Activated CD8-positive, alpha-beta memory T cell treated with anti-CD3 and anti-CD28 coated beads, Interleukin-2, amount 50 U/mL, for 1 hour (primary cell): ENCODE measurements around the gene ATP5PO.

Source experiments
- DNase-seq: peaks from one replicate; pipeline ENCODE4 v3.0.0-alpha.2; 2020; ENCODE audit errors: extremely low read depth

ATP5PO gene

GRCh38 chr21:33898586-33898985 lies 17.0 kb downstream of the ATP5PO start:
- DNase-seq: no peak

- no peak for DNase-seq
Measured at GRCh38 chr21:33897739-33898138, 17.9 kb downstream of the ATP5PO start.

GRCh38 chr21:33897098-33897497 lies 18.5 kb downstream of the ATP5PO start:
- no peak for DNase-seq

- DNase-seq: no peak
Measured at GRCh38 chr21:33896691-33897090, 18.9 kb downstream of the ATP5PO start.

- DNase-seq: no peak
Measured at GRCh38 chr21:33895356-33895755, 20.2 kb downstream of the ATP5PO start.

GRCh38 chr21:33894736-33895288 lies 20.8 kb downstream of the ATP5PO start:
- peak; percentile 20 for DNase-seq

GRCh38 chr21:33893917-33894316 lies 21.7 kb downstream of the ATP5PO start:
- DNase-seq: no peak

DNA sequence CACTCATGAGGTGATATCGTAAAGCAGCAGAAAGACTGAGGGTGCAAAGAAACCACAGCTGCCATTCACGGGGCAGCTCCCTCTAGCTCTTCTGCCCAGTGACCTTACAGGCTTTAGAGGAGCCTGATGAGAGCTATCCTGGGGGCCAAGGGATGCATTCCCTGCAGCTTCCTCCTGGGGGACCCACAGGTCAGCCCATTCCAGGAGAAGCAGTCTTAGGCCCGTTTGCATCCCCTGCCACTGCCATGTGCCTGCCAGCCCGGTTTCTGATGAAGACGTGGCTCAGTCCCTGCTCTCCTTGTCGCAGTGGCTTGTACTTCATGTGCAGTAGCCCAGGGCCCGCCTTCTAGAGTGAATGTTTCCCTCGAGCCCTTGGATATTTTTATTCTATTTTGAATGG lies 22.8 kb downstream of the ATP5PO start:
- DNase-seq: no peak

GRCh38 chr21:33890187-33890586 lies 25.4 kb downstream of the ATP5PO start:
- DNase-seq: no peak

- DNase-seq: no peak
Measured at GRCh38 chr21:33886321-33886720, 29.3 kb downstream of the ATP5PO start.

- no peak for DNase-seq
Measured at GRCh38 chr21:33885172-33885514, 30.5 kb downstream of the ATP5PO start.

GRCh38 chr21:33884376-33885171 lies 31.0 kb downstream of the ATP5PO start:
- DNase-seq: no peak

DNA sequence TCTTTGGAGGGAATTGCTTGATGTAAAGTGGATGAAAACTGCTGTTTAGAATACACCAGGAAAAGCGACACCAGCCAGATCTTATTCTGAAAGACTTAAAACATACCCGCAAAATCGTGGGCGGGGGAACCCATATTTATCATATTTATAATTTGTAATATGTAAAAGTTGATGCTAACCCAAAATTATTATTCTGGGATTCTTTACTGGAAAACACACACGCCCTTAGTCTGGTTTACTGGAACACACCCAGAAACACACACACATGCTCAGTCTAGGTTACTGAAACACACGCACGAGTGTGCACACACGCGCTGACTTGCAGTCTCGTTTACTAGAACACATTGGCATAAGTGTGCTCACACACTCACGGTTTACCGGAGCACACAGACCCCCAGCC lies 32.5 kb downstream of the ATP5PO start:
- no peak for DNase-seq

GRCh38 chr21:33881689-33882440 lies 33.7 kb downstream of the ATP5PO start:
- DNase-seq: no peak

- no peak for DNase-seq
Measured at GRCh38 chr21:33880626-33881025, 35.0 kb downstream of the ATP5PO start.

DNA sequence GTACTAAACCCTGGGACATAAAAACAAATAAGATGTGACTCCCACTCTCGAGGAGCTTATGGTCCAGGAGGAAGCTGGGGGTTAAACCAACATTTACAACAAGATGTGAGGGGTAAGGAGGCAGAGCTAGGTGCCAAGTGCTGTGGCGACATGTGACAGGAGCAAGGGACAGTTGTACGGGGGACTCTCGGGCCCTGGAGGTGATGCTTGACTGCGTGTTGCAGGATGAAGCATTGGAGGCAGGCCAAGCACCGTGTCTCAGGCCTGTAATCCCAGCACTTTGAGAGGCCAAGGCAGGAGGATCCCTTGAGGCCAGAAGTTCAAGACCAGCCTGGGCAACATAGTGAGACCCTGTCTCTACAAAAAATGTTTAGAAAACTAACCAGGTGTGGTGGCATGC lies 36.8 kb downstream of the ATP5PO start:
- DNase-seq: no peak

DNA sequence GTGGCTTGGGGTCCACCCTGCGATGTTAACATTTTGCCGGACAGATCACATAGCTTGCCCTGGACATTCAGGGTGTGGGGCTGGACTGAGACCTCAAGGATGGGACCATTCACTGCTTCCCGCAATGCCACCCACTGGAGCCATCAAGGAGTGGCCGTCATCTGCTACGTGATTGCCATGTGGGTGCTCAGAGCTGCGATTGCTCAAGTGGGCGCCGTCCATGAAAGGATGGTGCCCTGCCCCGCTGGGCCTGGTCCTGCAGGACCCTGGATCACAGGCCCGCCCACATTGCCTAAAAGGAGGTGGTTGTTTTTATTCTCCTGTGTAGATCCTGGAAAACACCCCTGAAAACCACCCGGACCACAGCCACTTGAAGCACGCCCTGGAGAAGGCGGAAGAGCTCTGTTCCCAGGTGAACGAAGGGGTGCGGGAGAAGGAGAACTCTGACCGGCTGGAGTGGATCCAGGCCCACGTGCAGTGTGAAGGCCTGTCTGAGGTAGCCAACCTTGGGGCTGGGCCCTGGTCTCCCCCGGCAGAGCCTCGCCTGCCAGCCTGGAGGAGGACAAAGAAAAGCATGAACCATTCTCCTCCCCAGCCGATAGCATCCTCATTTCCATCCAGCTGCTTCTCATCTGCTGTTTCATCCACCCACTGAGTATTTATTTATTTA lies 40.4 kb downstream of the ATP5PO start:
- no peak for DNase-seq

DNA sequence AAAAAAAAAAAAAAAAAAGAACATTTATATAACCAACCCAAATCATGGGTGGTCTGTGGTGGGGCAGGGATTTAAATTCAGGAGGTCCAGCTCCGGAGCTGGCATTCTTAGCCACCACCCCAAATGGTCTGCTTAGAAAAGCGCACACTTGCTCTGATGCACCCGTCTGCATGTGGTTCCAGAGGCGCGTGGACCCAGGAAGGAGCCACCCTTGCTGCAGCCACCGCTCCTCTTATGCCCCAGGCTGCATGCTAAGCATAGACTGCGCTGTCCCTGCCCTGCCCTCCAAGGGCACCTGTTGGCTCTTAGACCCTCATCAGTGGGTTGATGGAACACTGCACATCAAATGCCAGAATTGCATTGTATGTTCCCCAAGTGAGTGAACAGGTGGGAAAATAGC lies 41.4 kb downstream of the ATP5PO start:
- DNase-seq: no peak

- no peak for DNase-seq
Measured at GRCh38 chr21:33872881-33873515, 42.6 kb downstream of the ATP5PO start.

DNA sequence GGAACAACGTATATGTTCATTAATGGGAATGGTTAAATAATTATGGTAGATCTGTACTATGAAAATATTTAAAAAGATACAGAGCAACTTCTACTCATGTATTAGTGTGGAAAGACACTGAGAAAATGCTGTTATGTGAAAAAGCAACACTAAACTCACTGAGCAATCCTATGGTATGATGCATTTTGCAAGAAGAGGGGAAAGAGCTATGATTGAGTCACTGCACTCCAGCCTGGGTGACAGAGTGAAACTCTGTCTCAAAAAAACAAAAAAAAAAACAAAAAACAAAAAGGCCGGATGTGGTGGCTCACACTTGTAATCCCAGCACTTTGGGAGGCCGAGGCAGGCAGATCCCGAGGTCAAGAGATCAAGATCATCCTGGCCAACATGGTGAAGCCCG lies 44.4 kb downstream of the ATP5PO start:
- no peak for DNase-seq

DNA sequence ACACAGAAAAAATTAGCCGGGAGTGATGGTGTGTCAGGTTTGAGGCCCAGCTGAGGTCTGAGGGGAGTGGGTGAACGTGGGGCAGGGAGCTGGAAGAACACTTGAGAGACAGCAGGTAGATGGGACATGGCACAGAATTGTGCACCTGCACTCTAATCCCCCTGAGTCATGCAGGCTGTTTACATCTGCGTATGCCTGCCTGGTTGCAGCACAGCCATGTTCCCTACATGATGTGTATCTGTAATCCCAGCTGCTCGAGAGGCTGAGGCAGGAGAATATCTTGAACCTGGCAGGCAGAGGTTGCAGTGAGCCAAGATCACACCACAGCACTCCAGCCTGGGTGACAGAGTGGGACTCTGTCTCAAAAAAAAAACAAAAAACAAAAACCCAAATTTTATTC lies 44.8 kb downstream of the ATP5PO start:
- no peak for DNase-seq

DNA sequence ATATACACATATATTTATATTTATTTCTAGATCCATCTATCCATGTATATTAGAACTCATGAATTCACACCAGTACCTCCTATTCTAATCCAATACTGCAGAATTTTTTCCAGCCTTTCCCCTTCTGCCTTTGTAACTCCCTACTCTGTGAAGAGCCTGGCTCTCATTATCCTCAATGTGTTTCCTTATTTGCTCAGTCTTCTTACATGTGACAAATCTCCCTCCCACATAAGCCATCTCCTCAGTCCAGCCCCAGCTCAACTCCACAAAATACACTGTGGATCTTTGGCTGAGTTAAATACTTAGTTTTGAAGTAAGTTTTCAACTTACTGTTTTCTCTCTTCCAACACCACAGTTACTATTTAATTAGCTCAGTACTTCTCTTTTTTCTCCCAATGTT lies 45.7 kb downstream of the ATP5PO start:
- no peak for DNase-seq
